ENCODE measurements around the gene POU6F2. TPM values are rescaled to one million over a fixed set of nuclear protein-coding genes. Genes with fewer than 3 reads are reported as not detected.

Gene POU6F2
- polyA plus RNA-seq, 2 of the 4 experiments (the other 2 are of a cell fraction) = not detected

DNA sequence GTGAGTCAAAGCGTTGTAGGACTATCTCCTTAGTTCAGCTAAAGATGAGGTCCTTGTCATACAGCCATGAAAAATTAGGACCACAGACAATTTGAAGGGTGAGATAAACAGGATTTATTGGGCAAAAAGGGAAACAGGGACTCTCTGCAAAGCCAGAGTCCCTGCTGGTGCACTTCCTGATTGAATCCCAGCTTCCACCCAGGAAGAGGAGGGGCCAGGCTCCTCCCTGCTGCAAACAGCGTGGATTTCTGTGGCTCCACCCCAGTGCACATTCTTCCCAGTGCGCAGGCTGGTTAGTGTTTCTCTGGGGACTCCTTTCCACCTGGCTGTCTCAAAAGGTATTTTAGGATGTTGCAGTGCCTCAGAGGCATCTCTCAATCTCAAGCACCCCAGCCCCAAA, 423.1 kb downstream of the POU6F2 start:
- ATAC-seq (no peak), DNase-seq (ENCODE audit: low read depth in 1 of 2, low spot score in 1 of 2) (no peak), FAIRE-seq (no peak)
- Histone ChIP-seq H3K27ac (no peak overlapping the region), H3K4me1 (no peaks in the 10 kb centered on the region), H3K4me3 (no peak overlapping the region), H3K9me3 (no peaks in the 10 kb centered on the region), H3K4me2 (no peak overlapping the region)
- TF ChIP-seq EHF (CRISPR knock-in tag; IDR thresholded peaks at IDR 0.05) = no peak
- TF ChIP-seq, protein P1, sequence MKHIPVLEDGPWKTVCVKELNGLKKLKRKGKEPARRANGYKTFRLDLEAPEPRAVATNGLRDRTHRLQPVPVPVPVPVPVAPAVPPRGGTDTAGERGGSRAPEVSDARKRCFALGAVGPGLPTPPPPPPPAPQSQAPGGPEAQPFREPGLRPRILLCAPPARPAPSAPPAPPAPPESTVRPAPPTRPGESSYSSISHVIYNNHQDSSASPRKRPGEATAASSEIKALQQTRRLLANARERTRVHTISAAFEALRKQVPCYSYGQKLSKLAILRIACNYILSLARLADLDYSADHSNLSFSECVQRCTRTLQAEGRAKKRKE (CRISPR knock-in tag; IDR thresholded peaks at IDR 0.05; ENCODE audit: low read depth) = no peak
- TF ChIP-seq, protein P2, sequence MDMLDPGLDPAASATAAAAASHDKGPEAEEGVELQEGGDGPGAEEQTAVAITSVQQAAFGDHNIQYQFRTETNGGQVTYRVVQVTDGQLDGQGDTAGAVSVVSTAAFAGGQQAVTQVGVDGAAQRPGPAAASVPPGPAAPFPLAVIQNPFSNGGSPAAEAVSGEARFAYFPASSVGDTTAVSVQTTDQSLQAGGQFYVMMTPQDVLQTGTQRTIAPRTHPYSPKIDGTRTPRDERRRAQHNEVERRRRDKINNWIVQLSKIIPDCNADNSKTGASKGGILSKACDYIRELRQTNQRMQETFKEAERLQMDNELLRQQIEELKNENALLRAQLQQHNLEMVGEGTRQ (IDR thresholded peaks at IDR 0.05) = no peak
- TF ChIP-seq, protein P3, sequence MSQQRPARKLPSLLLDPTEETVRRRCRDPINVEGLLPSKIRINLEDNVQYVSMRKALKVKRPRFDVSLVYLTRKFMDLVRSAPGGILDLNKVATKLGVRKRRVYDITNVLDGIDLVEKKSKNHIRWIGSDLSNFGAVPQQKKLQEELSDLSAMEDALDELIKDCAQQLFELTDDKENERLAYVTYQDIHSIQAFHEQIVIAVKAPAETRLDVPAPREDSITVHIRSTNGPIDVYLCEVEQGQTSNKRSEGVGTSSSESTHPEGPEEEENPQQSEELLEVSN (IDR thresholded peaks at IDR 0.05; ENCODE audit: borderline replicate concordance, low read depth) = no peak
- TF ChIP-seq MAFK (IDR thresholded peaks at IDR 0.05; ENCODE audit: partially characterized antibody) = no peak
- TF ChIP-seq HOXB5 (CRISPR knock-in tag; IDR thresholded peaks at IDR 0.05) = no peak
- no peak for TF ChIP-seq SREBF2 (IDR thresholded peaks at IDR 0.05)
- no peak for TF ChIP-seq CHD4 (IDR thresholded peaks at IDR 0.05; ENCODE audit: borderline replicate concordance)
- no peak for TF ChIP-seq RCOR1 (IDR thresholded peaks at IDR 0.05; ENCODE audit: low read depth, low read length)
- TF ChIP-seq, protein P4, sequence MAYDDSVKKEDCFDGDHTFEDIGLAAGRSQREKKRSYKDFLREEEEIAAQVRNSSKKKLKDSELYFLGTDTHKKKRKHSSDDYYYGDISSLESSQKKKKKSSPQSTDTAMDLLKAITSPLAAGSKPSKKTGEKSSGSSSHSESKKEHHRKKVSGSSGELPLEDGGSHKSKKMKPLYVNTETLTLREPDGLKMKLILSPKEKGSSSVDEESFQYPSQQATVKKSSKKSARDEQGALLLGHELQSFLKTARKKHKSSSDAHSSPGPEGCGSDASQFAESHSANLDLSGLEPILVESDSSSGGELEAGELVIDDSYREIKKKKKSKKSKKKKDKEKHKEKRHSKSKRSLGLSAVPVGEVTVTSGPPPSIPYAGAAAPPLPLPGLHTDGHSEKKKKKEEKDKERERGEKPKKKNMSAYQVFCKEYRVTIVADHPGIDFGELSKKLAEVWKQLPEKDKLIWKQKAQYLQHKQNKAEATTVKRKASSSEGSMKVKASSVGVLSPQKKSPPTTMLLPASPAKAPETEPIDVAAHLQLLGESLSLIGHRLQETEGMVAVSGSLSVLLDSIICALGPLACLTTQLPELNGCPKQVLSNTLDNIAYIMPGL (CRISPR knock-in tag; IDR thresholded peaks at IDR 0.05; ENCODE audit: borderline replicate concordance) = no peak
- no peak for TF ChIP-seq BHLHE40 (IDR thresholded peaks at IDR 0.05; ENCODE audit: low read depth, low read length)
- TF ChIP-seq POLR2AphosphoS2 (conservative IDR thresholded peaks at IDR 0.05; ENCODE audit: low read length) = no peak
- WGBS (ENCODE audit: missing lambda C conversion rate) = 63% methylated on average over 3 of the region's 3 CpGs
- CTCF ChIA-PET = no interaction called here
- POLR2A ChIA-PET = no interaction called here

DNA sequence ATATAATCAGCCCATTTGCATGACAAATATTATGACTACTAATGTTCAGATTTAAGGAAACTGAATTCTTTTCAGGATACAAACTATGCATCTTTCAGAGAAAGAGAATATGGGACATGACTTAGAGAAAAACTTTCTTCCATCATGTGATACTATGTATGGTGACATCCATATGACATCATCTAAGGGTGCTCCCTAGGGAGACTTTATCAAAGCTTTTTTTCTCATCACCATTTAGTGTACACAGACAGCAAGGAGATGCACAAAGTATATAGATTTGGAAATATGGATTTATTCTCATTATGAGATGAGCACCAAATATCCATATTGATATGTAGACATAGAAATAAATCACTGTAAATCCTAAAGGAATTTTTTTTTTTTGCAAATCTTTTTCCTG, 424.3 kb downstream of the POU6F2 start:
- Histone ChIP-seq H3K27ac (no peak overlapping the region), H3K4me1 (no peaks in the 10 kb centered on the region), H3K4me2 (no peak overlapping the region), H3K4me3 (no peak overlapping the region), H3K9me3 (no peaks in the 10 kb centered on the region)
- no peak for ATAC-seq
- CTCF ChIA-PET = interaction anchor here (1.0 to 1.2 kb wide), 2 partner anchors 9 to 14 kb away, joined by 3 to 4 read pairs; no protein-coding TSS in a partner anchor
- TF ChIP-seq RNF2 (IDR thresholded peaks at IDR 0.05; ENCODE audit: borderline replicate concordance, low read depth) (no peak), JUNB (IDR thresholded peaks at IDR 0.05) (no peak), HEYL (CRISPR knock-in tag; IDR thresholded peaks at IDR 0.05) (no peak), GATA3 (IDR thresholded peaks at IDR 0.05; ENCODE audit: borderline replicate concordance) (no peak), EHMT2 (IDR thresholded peaks at IDR 0.05; ENCODE audit: low read depth) (no peak), POLR2A (IDR thresholded peaks at IDR 0.05; ENCODE audit: low read length) (no peak), JUN (IDR thresholded peaks at IDR 0.05) (no peak), RARB (CRISPR knock-in tag; IDR thresholded peaks at IDR 0.05) (no peak), CHD4 (IDR thresholded peaks at IDR 0.05; ENCODE audit: borderline replicate concordance) (no peak), BHLHE40 (IDR thresholded peaks at IDR 0.05; ENCODE audit: low read depth, low read length) (no peak), SMC3 (IDR thresholded peaks at IDR 0.05) (no peak), PHF8 (IDR thresholded peaks at IDR 0.05; ENCODE audit: borderline replicate concordance, low read depth) (no peak), CBX8 (IDR thresholded peaks at IDR 0.05) (no peak), MAZ (IDR thresholded peaks at IDR 0.05; ENCODE audit: borderline replicate concordance, low read depth, low read length) (no peak), HOXB5 (CRISPR knock-in tag; IDR thresholded peaks at IDR 0.05) (no peak)
- TF ChIP-seq, protein P2 (IDR thresholded peaks at IDR 0.05) = no peak
- TF ChIP-seq, protein P5, sequence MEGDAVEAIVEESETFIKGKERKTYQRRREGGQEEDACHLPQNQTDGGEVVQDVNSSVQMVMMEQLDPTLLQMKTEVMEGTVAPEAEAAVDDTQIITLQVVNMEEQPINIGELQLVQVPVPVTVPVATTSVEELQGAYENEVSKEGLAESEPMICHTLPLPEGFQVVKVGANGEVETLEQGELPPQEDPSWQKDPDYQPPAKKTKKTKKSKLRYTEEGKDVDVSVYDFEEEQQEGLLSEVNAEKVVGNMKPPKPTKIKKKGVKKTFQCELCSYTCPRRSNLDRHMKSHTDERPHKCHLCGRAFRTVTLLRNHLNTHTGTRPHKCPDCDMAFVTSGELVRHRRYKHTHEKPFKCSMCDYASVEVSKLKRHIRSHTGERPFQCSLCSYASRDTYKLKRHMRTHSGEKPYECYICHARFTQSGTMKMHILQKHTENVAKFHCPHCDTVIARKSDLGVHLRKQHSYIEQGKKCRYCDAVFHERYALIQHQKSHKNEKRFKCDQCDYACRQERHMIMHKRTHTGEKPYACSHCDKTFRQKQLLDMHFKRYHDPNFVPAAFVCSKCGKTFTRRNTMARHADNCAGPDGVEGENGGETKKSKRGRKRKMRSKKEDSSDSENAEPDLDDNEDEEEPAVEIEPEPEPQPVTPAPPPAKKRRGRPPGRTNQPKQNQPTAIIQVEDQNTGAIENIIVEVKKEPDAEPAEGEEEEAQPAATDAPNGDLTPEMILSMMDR (IDR thresholded peaks at IDR 0.05) = no peak
- TF ChIP-seq, protein P6, sequence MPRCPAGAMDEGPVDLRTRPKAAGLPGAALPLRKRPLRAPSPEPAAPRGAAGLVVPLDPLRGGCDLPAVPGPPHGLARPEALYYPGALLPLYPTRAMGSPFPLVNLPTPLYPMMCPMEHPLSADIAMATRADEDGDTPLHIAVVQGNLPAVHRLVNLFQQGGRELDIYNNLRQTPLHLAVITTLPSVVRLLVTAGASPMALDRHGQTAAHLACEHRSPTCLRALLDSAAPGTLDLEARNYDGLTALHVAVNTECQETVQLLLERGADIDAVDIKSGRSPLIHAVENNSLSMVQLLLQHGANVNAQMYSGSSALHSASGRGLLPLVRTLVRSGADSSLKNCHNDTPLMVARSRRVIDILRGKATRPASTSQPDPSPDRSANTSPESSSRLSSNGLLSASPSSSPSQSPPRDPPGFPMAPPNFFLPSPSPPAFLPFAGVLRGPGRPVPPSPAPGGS (IDR thresholded peaks at IDR 0.05) = no peak
- TF ChIP-seq, protein P3 (IDR thresholded peaks at IDR 0.05; ENCODE audit: borderline replicate concordance, low read depth) = no peak
- TF ChIP-seq, protein P7, sequence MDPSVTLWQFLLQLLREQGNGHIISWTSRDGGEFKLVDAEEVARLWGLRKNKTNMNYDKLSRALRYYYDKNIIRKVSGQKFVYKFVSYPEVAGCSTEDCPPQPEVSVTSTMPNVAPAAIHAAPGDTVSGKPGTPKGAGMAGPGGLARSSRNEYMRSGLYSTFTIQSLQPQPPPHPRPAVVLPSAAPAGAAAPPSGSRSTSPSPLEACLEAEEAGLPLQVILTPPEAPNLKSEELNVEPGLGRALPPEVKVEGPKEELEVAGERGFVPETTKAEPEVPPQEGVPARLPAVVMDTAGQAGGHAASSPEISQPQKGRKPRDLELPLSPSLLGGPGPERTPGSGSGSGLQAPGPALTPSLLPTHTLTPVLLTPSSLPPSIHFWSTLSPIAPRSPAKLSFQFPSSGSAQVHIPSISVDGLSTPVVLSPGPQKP (IDR thresholded peaks at IDR 0.05; ENCODE audit: low read depth, low read length) = no peak
- no peak for DNase-seq (ENCODE audit: low read depth in 1 of 2, low spot score in 1 of 2)
- POLR2A ChIA-PET = no interaction called here
- FAIRE-seq = no peak
